ENCODE measurements around the gene HEYL.

The HEYL gene

GRCh38 chr1:39655578-39656268 is 16.3 kb upstream of the HEYL start:
- H3K9ac ChIP-seq (ENCODE audit: low read length in 5 of 5), result no peak overlapping the region
- H3K36me3 ChIP-seq (ENCODE audit: control insufficient read depth in 5 of 5, insufficient read depth in 5 of 5, low read length in 5 of 5), result no peaks in the 10 kb centered on the region
- H3K4me1 ChIP-seq (ENCODE audit: control insufficient read depth in 5 of 5, insufficient read depth in 5 of 5, low read length in 5 of 5), result peaks cover 0 to 20% (median 10%) of the 10 kb centered on the region in 5 donors
- H3K4me3 ChIP-seq (ENCODE audit: low read depth in 1 of 5, low read length in 5 of 5), result no peak overlapping the region
- H3K27ac ChIP-seq (ENCODE audit: low read depth, low read length), result no peak overlapping the region
- H3K9me3 ChIP-seq (ENCODE audit: control insufficient read depth in 5 of 5, low read length in 5 of 5), result no peaks in the 10 kb centered on the region
- H3K27me3 ChIP-seq (ENCODE audit: control insufficient read depth in 5 of 5, insufficient read depth in 4 of 5, low read length in 5 of 5), result peaks cover 0 to 15% (median 3%) of the 10 kb centered on the region in 5 donors

- H3K9ac ChIP-seq (ENCODE audit: low read length in 5 of 5), result no peak overlapping the region
- H3K9me3 ChIP-seq (ENCODE audit: control insufficient read depth in 5 of 5, low read length in 5 of 5), result no peaks in the 10 kb centered on the region
- H3K27ac ChIP-seq (ENCODE audit: low read depth, low read length), result no peak overlapping the region
- H3K27me3 ChIP-seq (ENCODE audit: control insufficient read depth in 5 of 5, insufficient read depth in 4 of 5, low read length in 5 of 5), result peaks cover 0 to 15% (median 3%) of the 10 kb centered on the region in 5 donors
- H3K4me1 ChIP-seq (ENCODE audit: control insufficient read depth in 5 of 5, insufficient read depth in 5 of 5, low read length in 5 of 5), result peaks cover 0 to 20% (median 10%) of the 10 kb centered on the region in 5 donors
- no peak overlapping the region for H3K4me3 ChIP-seq (ENCODE audit: low read depth in 1 of 5, low read length in 5 of 5)
- no peaks in the 10 kb centered on the region for H3K36me3 ChIP-seq (ENCODE audit: control insufficient read depth in 5 of 5, insufficient read depth in 5 of 5, low read length in 5 of 5)
Observed at GRCh38 chr1:39654291-39654690, 14.8 kb upstream of the HEYL start.

- peaks cover 0 to 20% (median 10%) of the 10 kb centered on the region in 5 donors for H3K4me1 ChIP-seq (ENCODE audit: control insufficient read depth in 5 of 5, insufficient read depth in 5 of 5, low read length in 5 of 5)
- H3K36me3 ChIP-seq (ENCODE audit: control insufficient read depth in 5 of 5, insufficient read depth in 5 of 5, low read length in 5 of 5), result no peaks in the 10 kb centered on the region
- H3K27me3 ChIP-seq (ENCODE audit: control insufficient read depth in 5 of 5, insufficient read depth in 4 of 5, low read length in 5 of 5), result peaks cover 0 to 15% (median 3%) of the 10 kb centered on the region in 5 donors
- H3K9me3 ChIP-seq (ENCODE audit: control insufficient read depth in 5 of 5, low read length in 5 of 5), result no peaks in the 10 kb centered on the region
- peak overlapping the region in 1 of 5 donors; percentile 29 for H3K4me3 ChIP-seq (ENCODE audit: low read depth in 1 of 5, low read length in 5 of 5)
- H3K9ac ChIP-seq (ENCODE audit: low read length in 5 of 5), result no peak overlapping the region
- no peak overlapping the region for H3K27ac ChIP-seq (ENCODE audit: low read depth, low read length)
Observed at GRCh38 chr1:39653546-39654031, 14.1 kb upstream of the HEYL start.

GRCh38 chr1:39652554-39652953 is 13.1 kb upstream of the HEYL start:
- H3K9ac ChIP-seq (ENCODE audit: low read length in 5 of 5), result no peak overlapping the region
- H3K4me3 ChIP-seq (ENCODE audit: low read depth in 1 of 5, low read length in 5 of 5), result no peak overlapping the region
- no peak overlapping the region for H3K27ac ChIP-seq (ENCODE audit: low read depth, low read length)
- H3K9me3 ChIP-seq (ENCODE audit: control insufficient read depth in 5 of 5, low read length in 5 of 5), result no peaks in the 10 kb centered on the region
- H3K27me3 ChIP-seq (ENCODE audit: control insufficient read depth in 5 of 5, insufficient read depth in 4 of 5, low read length in 5 of 5), result peaks cover 0 to 7% (median 2%) of the 10 kb centered on the region in 5 donors
- H3K36me3 ChIP-seq (ENCODE audit: control insufficient read depth in 5 of 5, insufficient read depth in 5 of 5, low read length in 5 of 5), result no peaks in the 10 kb centered on the region
- peaks cover 0 to 21% (median 10%) of the 10 kb centered on the region in 5 donors for H3K4me1 ChIP-seq (ENCODE audit: control insufficient read depth in 5 of 5, insufficient read depth in 5 of 5, low read length in 5 of 5)

GRCh38 chr1:39652105-39652504 is 12.7 kb upstream of the HEYL start:
- Histone ChIP-seq H3K9ac (ENCODE audit: low read length in 5 of 5) (no peak overlapping the region), H3K36me3 (ENCODE audit: control insufficient read depth in 5 of 5, insufficient read depth in 5 of 5, low read length in 5 of 5) (no peaks in the 10 kb centered on the region), H3K27ac (ENCODE audit: low read depth, low read length) (no peak overlapping the region), H3K4me1 (ENCODE audit: control insufficient read depth in 5 of 5, insufficient read depth in 5 of 5, low read length in 5 of 5) (peaks cover 0 to 22% (median 14%) of the 10 kb centered on the region in 5 donors), H3K27me3 (ENCODE audit: control insufficient read depth in 5 of 5, insufficient read depth in 4 of 5, low read length in 5 of 5) (peaks cover 0 to 4% (median 0%) of the 10 kb centered on the region in 5 donors), H3K9me3 (ENCODE audit: control insufficient read depth in 5 of 5, low read length in 5 of 5) (no peaks in the 10 kb centered on the region), H3K4me3 (ENCODE audit: low read depth in 1 of 5, low read length in 5 of 5) (no peak overlapping the region)

- Histone ChIP-seq H3K4me1 (ENCODE audit: control insufficient read depth in 5 of 5, insufficient read depth in 5 of 5, low read length in 5 of 5) (peaks cover 3 to 34% (median 21%) of the 10 kb centered on the region in 5 donors), H3K27ac (ENCODE audit: low read depth, low read length) (no peak overlapping the region)
Observed at GRCh38 chr1:39650431-39650830, 11.0 kb upstream of the HEYL start.

GRCh38 chr1:39649636-39650185 is 10.3 kb upstream of the HEYL start:
- Histone ChIP-seq H3K27ac (ENCODE audit: low read depth, low read length) (no peak overlapping the region), H3K36me3 (ENCODE audit: control insufficient read depth in 5 of 5, insufficient read depth in 5 of 5, low read length in 5 of 5) (no peaks in the 10 kb centered on the region), H3K9ac (ENCODE audit: low read length in 5 of 5) (no peak overlapping the region), H3K4me1 (ENCODE audit: control insufficient read depth in 5 of 5, insufficient read depth in 5 of 5, low read length in 5 of 5) (peaks cover 3 to 34% (median 21%) of the 10 kb centered on the region in 5 donors), H3K4me3 (ENCODE audit: low read depth in 1 of 5, low read length in 5 of 5) (no peak overlapping the region), H3K9me3 (ENCODE audit: control insufficient read depth in 5 of 5, low read length in 5 of 5) (no peaks in the 10 kb centered on the region), H3K27me3 (ENCODE audit: control insufficient read depth in 5 of 5, insufficient read depth in 4 of 5, low read length in 5 of 5) (peaks cover 0 to 4% (median 0%) of the 10 kb centered on the region in 5 donors)

More at GRCh38 chr1:39650431-39650830, 11.0 kb upstream of the HEYL start:
- no peaks in the 10 kb centered on the region for H3K36me3 ChIP-seq (ENCODE audit: control insufficient read depth in 5 of 5, insufficient read depth in 5 of 5, low read length in 5 of 5)
- no peak overlapping the region for H3K9ac ChIP-seq (ENCODE audit: low read length in 5 of 5)
- H3K4me3 ChIP-seq (ENCODE audit: low read depth in 1 of 5, low read length in 5 of 5), result no peak overlapping the region
- H3K9me3 ChIP-seq (ENCODE audit: control insufficient read depth in 5 of 5, low read length in 5 of 5), result no peaks in the 10 kb centered on the region
- H3K27me3 ChIP-seq (ENCODE audit: control insufficient read depth in 5 of 5, insufficient read depth in 4 of 5, low read length in 5 of 5), result peaks cover 0 to 4% (median 0%) of the 10 kb centered on the region in 5 donors

- Histone ChIP-seq H3K4me1 (ENCODE audit: control insufficient read depth in 5 of 5, insufficient read depth in 5 of 5, low read length in 5 of 5) (peaks cover 3 to 30% (median 18%) of the 10 kb centered on the region in 5 donors), H3K9me3 (ENCODE audit: control insufficient read depth in 5 of 5, low read length in 5 of 5) (peaks cover 0 to 3% (median 0%) of the 10 kb centered on the region in 5 donors), H3K4me3 (ENCODE audit: low read depth in 1 of 5, low read length in 5 of 5) (no peak overlapping the region), H3K36me3 (ENCODE audit: control insufficient read depth in 5 of 5, insufficient read depth in 5 of 5, low read length in 5 of 5) (no peaks in the 10 kb centered on the region), H3K9ac (ENCODE audit: low read length in 5 of 5) (no peak overlapping the region), H3K27me3 (ENCODE audit: control insufficient read depth in 5 of 5, insufficient read depth in 4 of 5, low read length in 5 of 5) (no peaks in the 10 kb centered on the region), H3K27ac (ENCODE audit: low read depth, low read length) (no peak overlapping the region)
Observed at GRCh38 chr1:39648496-39648895, 9.1 kb upstream of the HEYL start.

- Histone ChIP-seq H3K4me1 (ENCODE audit: control insufficient read depth in 5 of 5, insufficient read depth in 5 of 5, low read length in 5 of 5) (peaks cover 3 to 18% (median 12%) of the 10 kb centered on the region in 5 donors), H3K9me3 (ENCODE audit: control insufficient read depth in 5 of 5, low read length in 5 of 5) (peaks cover 0 to 3% (median 0%) of the 10 kb centered on the region in 5 donors), H3K36me3 (ENCODE audit: control insufficient read depth in 5 of 5, insufficient read depth in 5 of 5, low read length in 5 of 5) (no peaks in the 10 kb centered on the region), H3K27ac (ENCODE audit: low read depth, low read length) (no peak overlapping the region), H3K9ac (ENCODE audit: low read length in 5 of 5) (no peak overlapping the region), H3K4me3 (ENCODE audit: low read depth in 1 of 5, low read length in 5 of 5) (no peak overlapping the region), H3K27me3 (ENCODE audit: control insufficient read depth in 5 of 5, insufficient read depth in 4 of 5, low read length in 5 of 5) (no peaks in the 10 kb centered on the region)
Observed at GRCh38 chr1:39647247-39647646, 7.8 kb upstream of the HEYL start.

Data from subcutaneous abdominal adipose tissue (tissue), 5 donors.